B cell (primary cell): ENCODE results near the gene ICOS. TPM values are rescaled to one million over a fixed set of nuclear protein-coding genes. Genes with fewer than 3 reads are reported as not detected.
"Not testable (repeated sequence)": the region's sequence is repeated elsewhere in the genome, so short reads cannot be mapped to it uniquely, and the experiment has no call there.

ENCODE experiments used
- ATAC-seq: fragments of 200-7000 bp; cut with Tn5 transposase; one replicate; pipeline ENCODE4 v1.10.0; 2021; ENCODE audit warnings: low read depth, mild to moderate bottlenecking, moderate number of reproducible peaks, moderate library complexity
- CTCF ChIA-PET: fragments of 350-600 bp; sonication (Branson Sonifier 250); formaldehyde crosslinking; loops from one replicate; lab custom pipeline; 2021; ENCODE audit warnings: antibody characterized with exemption, inconsistent platforms; lab: Charles Lee
- POLR2A ChIA-PET: fragments of 350-600 bp; sonication (Branson Sonifier 250); formaldehyde crosslinking; loops from one replicate; lab custom pipeline; 2021; ENCODE audit warnings: antibody characterized with exemption; lab: Charles Lee
- DNase-seq: peaks from one replicate; pipeline ENCODE4 v3.0.0; 2013
- H2AFZ ChIP-seq: 2 replicates; pipeline ENCODE4 v1.6.1; 2012; ENCODE audit warnings: mild to moderate bottlenecking, low read depth, low read length; ENCODE audit not compliant: insufficient read depth, poor library complexity, severe bottlenecking
- H3K27ac ChIP-seq, 2 donors: 1 replicate in 1 of 2; 2 replicates in 1 of 2; pipeline ENCODE4 v1.5.1; 2012 to 2013; ENCODE audit warnings: low read length in 2 of 2, mild to moderate bottlenecking in 2 of 2, moderate library complexity in 1 of 2
- H3K27me3 ChIP-seq, 4 experiments: fragments of 200-600 bp in 1 of 4; sonication (generic) in 1 of 4; replicated peaks in 1 of 4; 1 replicate in 2 of 4; 2 replicates in 2 of 4; pipeline versions ENCODE4 v1.6.1 to v1.7.0; 2013 to 2016; ENCODE audit warnings: low read length in 3 of 4, mild to moderate bottlenecking in 2 of 4, mixed read lengths in 1 of 4, moderate library complexity in 1 of 4; ENCODE audit not compliant: insufficient read depth in 4 of 4, control insufficient read depth in 3 of 4; ENCODE audit errors: control extremely low read depth in 1 of 4
- H3K36me3 ChIP-seq, 2 experiments: replicated peaks in 1 of 2; 1 replicate in 1 of 2; 2 replicates in 1 of 2; pipeline versions ENCODE4 v1.6.1 to v1.7.1; 2013; ENCODE audit warnings: low read length in 1 of 2; ENCODE audit not compliant: insufficient read depth in 2 of 2, control insufficient read depth in 1 of 2; ENCODE audit errors: control extremely low read depth in 1 of 2, extremely low read depth in 1 of 2
- H3K4me1 ChIP-seq, 2 donors: fragments of 200-600 bp in 1 of 2; sonication (generic) in 1 of 2; 1 replicate in 1 of 2; 2 replicates in 1 of 2; pipeline versions ENCODE4 v1.5.1 to v1.6.1; 2013 to 2017; ENCODE audit warnings: low read length in 2 of 2; ENCODE audit not compliant: control insufficient read depth in 2 of 2, insufficient read depth in 2 of 2
- H3K4me2 ChIP-seq: replicated peaks from 2 replicates; pipeline ENCODE3; 2012; ENCODE audit warnings: mild to moderate bottlenecking, low read depth, low read length; ENCODE audit not compliant: poor library complexity, severe bottlenecking
- H3K4me3 ChIP-seq, 5 experiments: fragments of 200-600 bp in 1 of 5; sonication (generic) in 1 of 5; 1 replicate in 3 of 5; 2 replicates in 2 of 5; pipeline versions ENCODE4 v1.5.1 to v1.7.0; 2011 to 2016; ENCODE audit warnings: low read length in 4 of 5, mild to moderate bottlenecking in 4 of 5, low read depth in 2 of 5, control low read depth in 1 of 5, moderate library complexity in 1 of 5; ENCODE audit not compliant: insufficient read depth in 1 of 5; ENCODE audit errors: control extremely low read depth in 1 of 5, extremely low read depth in 1 of 5
- H3K79me2 ChIP-seq: fragments of 200-600 bp; sonication (generic); one replicate; pipeline ENCODE4 v1.6.0; 2016; ENCODE audit warnings: low read length; ENCODE audit not compliant: control insufficient read depth, insufficient read depth
- H3K9ac ChIP-seq: fragments of 200-600 bp; sonication (generic); 2 replicates; pipeline ENCODE4 v1.6.1; 2017; ENCODE audit warnings: mild to moderate bottlenecking, low read length, moderate library complexity
- H3K9me3 ChIP-seq, 3 donors: one replicate each; pipeline versions ENCODE4 v1.6.1 to v1.7.1; 2013; ENCODE audit warnings: low read length in 2 of 3; ENCODE audit not compliant: control insufficient read depth in 2 of 3, insufficient read depth in 1 of 3; ENCODE audit errors: control extremely low read depth in 1 of 3
- H4K20me1 ChIP-seq: 2 replicates; pipeline ENCODE4 v1.6.0; 2012; ENCODE audit warnings: mild to moderate bottlenecking, low read length; ENCODE audit not compliant: insufficient read depth, control insufficient read depth, poor library complexity, severe bottlenecking
- H3K27ac Mint-ChIP-seq: one replicate; pipeline ENCODE4 v1.8.0; 2021; ENCODE audit warnings: mixed read lengths
- H3K27me3 Mint-ChIP-seq: one replicate; pipeline ENCODE4 v1.8.0; 2021; ENCODE audit warnings: mixed read lengths
- H3K4me1 Mint-ChIP-seq: one replicate; pipeline ENCODE4 v1.8.0; 2021; ENCODE audit warnings: mixed read lengths
- H3K4me3 Mint-ChIP-seq: one replicate; pipeline ENCODE4 v1.8.0; 2021; ENCODE audit warnings: mixed read lengths
- H3K9me3 Mint-ChIP-seq: one replicate; pipeline ENCODE4 v1.8.0; 2022; ENCODE audit warnings: mixed read lengths; ENCODE audit not compliant: insufficient read depth
- CTCF ChIP-seq: fragments of 200-600 bp; IDR thresholded peaks from one replicate; pipeline ENCODE4 v1.8.0; 2022; ENCODE audit warnings: antibody characterized with exemption, mild to moderate bottlenecking
- EZH2 ChIP-seq: IDR thresholded peaks from 2 replicates; pipeline ENCODE4 v1.6.1; 2012; ENCODE audit warnings: borderline replicate concordance, low read depth, mild to moderate bottlenecking, moderate library complexity, low read length; ENCODE audit not compliant: insufficient read depth, poor library complexity, severe bottlenecking
- WGBS: methylation state at CpG from one replicate; pipeline ENCODE4 v1.1.5; 2013; ENCODE audit warnings: missing lambda C conversion rate; ENCODE audit not compliant: insufficient coverage; 5-methylcytosine and 5-hydroxymethylcytosine counted together
- intact Hi-C: fragments of 100-400 bp; cut with micrococcal nuclease; formaldehyde crosslinking; loops from one replicate; pipeline ENCODE4 v1.10.0; 2022
- polyA plus RNA-seq: library from polyadenylated mRNA; depleted of rRNA; stranded (reverse); fragments of >200 nt; gene quantifications from 2 replicates; pipeline ENCODE4 v1.2.3, GENCODE V29; 2012
- total RNA-seq, 2 donors: library from RNA; stranded (reverse); fragments of 120-200 nt in 1 of 2; gene quantifications; 1 replicate in 1 of 2; 2 replicates in 1 of 2; pipeline versions ENCODE4 v1.2.3 to v1.2.4, GENCODE V29; 2013 to 2022

The ICOS gene
- total and polyA plus RNA-seq, 2 donors (not counting 1 experiment from before 2014, with no cell fraction given), result 0.21 TPM; not detected in 1

- no peaks in the 10 kb centered on the region for H3K9me3 Mint-ChIP-seq
- H4K20me1 ChIP-seq, result no peaks in the 10 kb centered on the region
- H3K9ac ChIP-seq, result no peak overlapping the region
- ChIA-PET POLR2A (no interaction called here), CTCF (no interaction called here)
- no peaks in the 10 kb centered on the region for H3K36me3 ChIP-seq
- H3K27ac Mint-ChIP-seq, result no peak overlapping the region
- DNase-seq (no peak), ATAC-seq (no peak)
- H3K4me1 ChIP-seq, result no peaks in the 10 kb centered on the region
- peaks cover 28% of the 10 kb centered on the region for H3K27me3 Mint-ChIP-seq
- no peak overlapping the region for H3K4me3 ChIP-seq
- intact Hi-C loops, result no loop called here
- no peaks in the 10 kb centered on the region for H3K9me3 ChIP-seq
- TF ChIP-seq CTCF, result no peak
- no peak for TF ChIP-seq EZH2
- H3K4me1 Mint-ChIP-seq, result no peaks in the 10 kb centered on the region
- H3K79me2 ChIP-seq, result no peaks in the 10 kb centered on the region
- H3K4me3 Mint-ChIP-seq, result no peak overlapping the region
- no peak overlapping the region for H3K4me2 ChIP-seq
- no peak overlapping the region for H2AFZ ChIP-seq
- H3K27me3 ChIP-seq, result peaks cover 0 to 4% (median 0%) of the 10 kb centered on the region in 4 experiments
- no peak overlapping the region for H3K27ac ChIP-seq
These were observed 7.7 kb upstream of the ICOS start for GRCh38 chr2:203928849-203929248.

GRCh38 chr2:203931262-203931661 is 5.3 kb upstream of the ICOS start:
- not testable (repeated sequence) for H3K4me3 Mint-ChIP-seq

More at GRCh38 chr2:203931262-203931661, 5.3 kb upstream of the ICOS start:
- H3K9me3 Mint-ChIP-seq, H3K79me2 ChIP-seq, DNase-seq, H3K27ac ChIP-seq, H2AFZ ChIP-seq, H3K4me3 ChIP-seq, H3K4me1 ChIP-seq, H3K4me1 Mint-ChIP-seq, H3K9me3 ChIP-seq, H3K27ac Mint-ChIP-seq, H3K9ac ChIP-seq, POLR2A ChIA-PET, intact Hi-C loops, ATAC-seq, H3K27me3 ChIP-seq, H3K36me3 ChIP-seq, H3K4me2 ChIP-seq, CTCF ChIA-PET, H4K20me1 ChIP-seq: not testable (repeated sequence)
- H3K27me3 Mint-ChIP-seq, result peaks cover 21% of the 10 kb centered on the region
- WGBS, result no CpG with 5 or more reads among the region's 3 CpGs
